ENCODE measurements around the gene CCDC137. TPM values are rescaled to one million over a fixed set of nuclear protein-coding genes. Genes with fewer than 3 reads are reported as not detected.

Gene CCDC137
- total and polyA plus RNA-seq, 2 donors, result 4.3 to 15.9 TPM

GRCh38 chr17:81644496-81644895 lies 22.0 kb upstream of the CCDC137 start:
- no peaks in the 10 kb centered on the region for H3K4me1 ChIP-seq (ENCODE audit: insufficient read depth)
- no peaks in the 10 kb centered on the region for H3K36me3 ChIP-seq (ENCODE audit: insufficient read depth)
- H3K27ac ChIP-seq (ENCODE audit: low read depth), result no peak overlapping the region
- no peak for DNase-seq (ENCODE audit: extremely low spot score)
- no peak overlapping the region for H3K4me3 ChIP-seq (ENCODE audit: low read depth, low read length)
- WGBS, result 90% methylated on average over 15 of the region's 15 CpGs

- no peak overlapping the region for H3K4me3 ChIP-seq (ENCODE audit: low read depth, low read length)
- H3K27ac ChIP-seq (ENCODE audit: low read depth), result no peak overlapping the region
- no peak for DNase-seq (ENCODE audit: extremely low spot score)
- no peaks in the 10 kb centered on the region for H3K4me1 ChIP-seq (ENCODE audit: insufficient read depth)
- 86% methylated on average over 29 of the region's 29 CpGs for WGBS
- no peaks in the 10 kb centered on the region for H3K36me3 ChIP-seq (ENCODE audit: insufficient read depth)
Observed at GRCh38 chr17:81644976-81645952, 21.3 kb upstream of the CCDC137 start.

GRCh38 chr17:81646869-81647600 lies 19.5 kb upstream of the CCDC137 start:
- H3K4me1 ChIP-seq (ENCODE audit: insufficient read depth), result no peaks in the 10 kb centered on the region
- no peak for DNase-seq (ENCODE audit: extremely low spot score)
- no peak overlapping the region for H3K27ac ChIP-seq (ENCODE audit: low read depth)
- H3K36me3 ChIP-seq (ENCODE audit: insufficient read depth), result no peaks in the 10 kb centered on the region
- WGBS, result 71% methylated on average over 12 of the region's 12 CpGs
- H3K4me3 ChIP-seq (ENCODE audit: low read depth, low read length), result no peak overlapping the region

- no peaks in the 10 kb centered on the region for H3K36me3 ChIP-seq (ENCODE audit: insufficient read depth)
Observed at GRCh38 chr17:81647640-81648012, 18.9 kb upstream of the CCDC137 start.

GRCh38 chr17:81648013-81648706 lies 18.4 kb upstream of the CCDC137 start:
- Histone ChIP-seq H3K4me1 (ENCODE audit: insufficient read depth) (no peaks in the 10 kb centered on the region), H3K27ac (ENCODE audit: low read depth) (no peak overlapping the region), H3K36me3 (ENCODE audit: insufficient read depth) (no peaks in the 10 kb centered on the region), H3K4me3 (ENCODE audit: low read depth, low read length) (no peak overlapping the region)
- DNase-seq (ENCODE audit: extremely low spot score), result no peak
- WGBS, result 5% methylated on average over 78 of the region's 78 CpGs

More at GRCh38 chr17:81647640-81648012, 18.9 kb upstream of the CCDC137 start:
- 29% methylated on average over 21 of the region's 21 CpGs for WGBS
- no peak overlapping the region for H3K27ac ChIP-seq (ENCODE audit: low read depth)
- no peak overlapping the region for H3K4me3 ChIP-seq (ENCODE audit: low read depth, low read length)
- no peaks in the 10 kb centered on the region for H3K4me1 ChIP-seq (ENCODE audit: insufficient read depth)
- DNase-seq (ENCODE audit: extremely low spot score), result no peak

- Histone ChIP-seq H3K4me3 (ENCODE audit: low read depth, low read length) (no peak overlapping the region), H3K4me1 (ENCODE audit: insufficient read depth) (no peaks in the 10 kb centered on the region), H3K36me3 (ENCODE audit: insufficient read depth) (no peaks in the 10 kb centered on the region), H3K27ac (ENCODE audit: low read depth) (no peak overlapping the region)
- WGBS, result 57% methylated on average over 14 of the region's 14 CpGs
- DNase-seq (ENCODE audit: extremely low spot score), result no peak
Observed at GRCh38 chr17:81648707-81649085, 17.8 kb upstream of the CCDC137 start.

GRCh38 chr17:81650951-81651350 lies 15.6 kb upstream of the CCDC137 start:
- Histone ChIP-seq H3K4me3 (ENCODE audit: low read depth, low read length) (no peak overlapping the region), H3K36me3 (ENCODE audit: insufficient read depth) (no peaks in the 10 kb centered on the region), H3K4me1 (ENCODE audit: insufficient read depth) (no peaks in the 10 kb centered on the region), H3K27ac (ENCODE audit: low read depth) (no peak overlapping the region)
- 68% methylated on average over 9 of the region's 9 CpGs for WGBS
- DNase-seq (ENCODE audit: extremely low spot score), result no peak

- H3K36me3 ChIP-seq (ENCODE audit: insufficient read depth), result no peaks in the 10 kb centered on the region
- no peak overlapping the region for H3K27ac ChIP-seq (ENCODE audit: low read depth)
- no peak overlapping the region for H3K4me3 ChIP-seq (ENCODE audit: low read depth, low read length)
- no peaks in the 10 kb centered on the region for H3K4me1 ChIP-seq (ENCODE audit: insufficient read depth)
- 72% methylated on average over 10 of the region's 10 CpGs for WGBS
- no peak for DNase-seq (ENCODE audit: extremely low spot score)
Observed at GRCh38 chr17:81651692-81652091, 14.8 kb upstream of the CCDC137 start.

- no peak for DNase-seq (ENCODE audit: extremely low spot score)
- Histone ChIP-seq H3K36me3 (ENCODE audit: insufficient read depth) (no peaks in the 10 kb centered on the region), H3K4me3 (ENCODE audit: low read depth, low read length) (no peak overlapping the region), H3K27ac (ENCODE audit: low read depth) (no peak overlapping the region), H3K4me1 (ENCODE audit: insufficient read depth) (no peaks in the 10 kb centered on the region)
- whole genome bisulfite sequencing, result 27% methylated on average over 27 of the region's 27 CpGs
Observed at GRCh38 chr17:81652906-81653771, 13.4 kb upstream of the CCDC137 start.

- no peak overlapping the region for H3K27ac ChIP-seq (ENCODE audit: low read depth)
- no peaks in the 10 kb centered on the region for H3K4me1 ChIP-seq (ENCODE audit: insufficient read depth)
- DNase-seq (ENCODE audit: extremely low spot score), result no peak
- H3K4me3 ChIP-seq (ENCODE audit: low read depth, low read length), result no peak overlapping the region
- no peaks in the 10 kb centered on the region for H3K36me3 ChIP-seq (ENCODE audit: insufficient read depth)
- whole genome bisulfite sequencing, result 71% methylated on average over 18 of the region's 18 CpGs
Observed at GRCh38 chr17:81655378-81656117, 11.0 kb upstream of the CCDC137 start.

GRCh38 chr17:81656118-81656743 lies 10.3 kb upstream of the CCDC137 start, which contains the start of gene PDE6G:
TSS of gene PDE6G (minus strand) at chr17:81656542. CDS start at chr17:81653305, 3,237 bp downstream.
- DNase-seq (ENCODE audit: extremely low spot score), result no peak
- 84% methylated on average over 15 of the region's 15 CpGs for WGBS

GRCh38 chr17:81656835-81657234 lies 9.7 kb upstream of the CCDC137 start:
- no peak for DNase-seq (ENCODE audit: extremely low spot score)
- no peak overlapping the region for H3K27ac ChIP-seq (ENCODE audit: low read depth)
- no peaks in the 10 kb centered on the region for H3K4me1 ChIP-seq (ENCODE audit: insufficient read depth)
- WGBS, result 50% methylated on average over 4 of the region's 4 CpGs
- no peak overlapping the region for H3K4me3 ChIP-seq (ENCODE audit: low read depth, low read length)
- no peaks in the 10 kb centered on the region for H3K36me3 ChIP-seq (ENCODE audit: insufficient read depth)

More at GRCh38 chr17:81656118-81656743, 10.3 kb upstream of the CCDC137 start, which contains the start of gene PDE6G:
- Histone ChIP-seq H3K4me1 (ENCODE audit: insufficient read depth) (no peaks in the 10 kb centered on the region), H3K27ac (ENCODE audit: low read depth) (no peak within 1 kb of the TSS), H3K4me3 (ENCODE audit: low read depth, low read length) (no peak within 1 kb of the TSS), H3K36me3 (ENCODE audit: insufficient read depth) (no peaks in the 10 kb centered on the region)

All from urinary bladder (tissue), 4 donors.